NCI-H2196 treated with DMSO at 0.1 percent for 48 hours (cell line): ENCODE results near the gene GDF11.
A peak's percentile ranks its signal among the peaks of the same experiment; 100 is the strongest.
"Not testable (repeated sequence)": the region's sequence is repeated elsewhere in the genome, so short reads cannot be mapped to it uniquely, and the experiment has no call there.

ENCODE experiments used
- DNase-seq: peaks from one replicate; lab custom pipeline; 2025; ENCODE audit not compliant: unreplicated experiment; lab: John Stamatoyannopoulos, UW

The GDF11 gene

GRCh38 chr12:55738123-55739024 lies 4.5 kb upstream of the GDF11 start:
- DNase-seq = peak; percentile 77

- peak; percentile 56 for DNase-seq
Observed at GRCh38 chr12:55739025-55739378, 3.9 kb upstream of the GDF11 start.

- no peak for DNase-seq
Observed at GRCh38 chr12:55741931-55742680, 816 bp upstream of the GDF11 start.

GRCh38 chr12:55743406-55744339 lies 751 bp downstream of the GDF11 start:
- peak; percentile 19 for DNase-seq

GRCh38 chr12:55744340-55745030 lies 1.6 kb downstream of the GDF11 start:
- no peak for DNase-seq

- DNase-seq = no peak
Observed at GRCh38 chr12:55745361-55746173, 2.6 kb downstream of the GDF11 start.

- DNase-seq = no peak
Observed at GRCh38 chr12:55746174-55746912, 3.4 kb downstream of the GDF11 start.

GRCh38 chr12:55746913-55747231 lies 4.0 kb downstream of the GDF11 start:
- no peak for DNase-seq

- DNase-seq = no peak
Observed at GRCh38 chr12:55748230-55748993, 5.5 kb downstream of the GDF11 start.

- DNase-seq = no peak
Observed at GRCh38 chr12:55755246-55755645, 12.3 kb downstream of the GDF11 start.

- no peak for DNase-seq
Observed at GRCh38 chr12:55757701-55758100, 14.8 kb downstream of the GDF11 start.

GRCh38 chr12:55758575-55758974 lies 15.7 kb downstream of the GDF11 start:
- DNase-seq = not testable (repeated sequence)

GRCh38 chr12:55760663-55761062 lies 17.7 kb downstream of the GDF11 start:
- no peak for DNase-seq

GRCh38 chr12:55762646-55763045 lies 19.7 kb downstream of the GDF11 start:
- DNase-seq = no peak

GRCh38 chr12:55765736-55766290 lies 22.9 kb downstream of the GDF11 start:
- no peak for DNase-seq

- no peak for DNase-seq
Observed at GRCh38 chr12:55767156-55767555, 24.2 kb downstream of the GDF11 start.

GRCh38 chr12:55771736-55772135 lies 28.8 kb downstream of the GDF11 start:
- DNase-seq = no peak

- DNase-seq = no peak
Observed at GRCh38 chr12:55777856-55778255, 34.9 kb downstream of the GDF11 start.
